GM12878 (cell line): ENCODE results near the gene NDUFA11. TPM values are rescaled to one million over a fixed set of nuclear protein-coding genes. Genes with fewer than 3 reads are reported as not detected.
A peak's percentile ranks its signal among the peaks of the same experiment; 100 is the strongest.

Experiments used
- ATAC-seq: fragments of 200-7000 bp; cut with Tn5 transposase; 3 replicates; pipeline ENCODE4 v1.9.1; 2020; ENCODE audit warnings: mild to moderate bottlenecking, moderate library complexity
- Bru-seq: library from RNA; stranded (reverse); fragments of 400-500 nt; gene quantifications from one replicate; lab custom pipeline; 2021; lab: Mats Ljungman, UMichigan
- BruChase-seq, 2 experiments: library from RNA; stranded (reverse); fragments of 400-500 nt; gene quantifications; one replicate each; lab custom pipeline; 2021; lab: Mats Ljungman, UMichigan
- BruUV-seq: library from RNA; stranded (reverse); fragments of 400-500 nt; replicated peaks from 2 replicates; lab custom pipeline; 2021; lab: Mats Ljungman, UMichigan
- CTCF ChIA-PET: fragments of 300-600 bp; sonication (Branson Sonifier 250); formaldehyde crosslinking; extraction: SDS; loops from one replicate; lab custom pipeline; 2021; ENCODE audit warnings: inconsistent platforms; lab: Yijun Ruan, JAX
- POLR2A ChIA-PET: fragments of 350-600 bp; formaldehyde crosslinking; extraction: SDS; loops from one replicate; lab custom pipeline; 2021; ENCODE audit warnings: inconsistent platforms; lab: Charles Lee
- RAD21 ChIA-PET: fragments of 300-600 bp; sonication (Branson Sonifier 250); formaldehyde crosslinking; loops from one replicate; lab custom pipeline; 2023; ENCODE audit warnings: antibody characterized with exemption; ENCODE audit not compliant: unreplicated experiment; lab: Charles Lee
- SMC1A ChIA-PET: fragments of 300-600 bp; sonication (Branson Sonifier 250); formaldehyde crosslinking; loops from one replicate; lab custom pipeline; 2023; ENCODE audit not compliant: unreplicated experiment, uncharacterized antibody; lab: Charles Lee
- DNase-seq: peaks from one replicate; pipeline ENCODE4 v3.0.0-alpha.2; 2011; ENCODE audit warnings: low read depth, low spot score
- FAIRE-seq: peaks from 3 replicates; lab custom pipeline; 2011; peaks lifted over from hg19 to GRCh38; lab: Jason Lieb, UNC
- H2AFZ ChIP-seq: 2 replicates; pipeline ENCODE4 v1.6.0; 2011; ENCODE audit warnings: low read depth, low read length, control low read depth; ENCODE audit not compliant: control insufficient read depth
- H3K27ac ChIP-seq: 2 replicates; pipeline ENCODE4 v1.5.1; 2011; ENCODE audit warnings: control low read depth; ENCODE audit not compliant: control insufficient read depth, insufficient read depth
- H3K27me3 ChIP-seq, 2 experiments: replicated peaks in 1 of 2; 2 replicates each; pipeline versions ENCODE4 v1.6.0 to v1.6.1; 2011; ENCODE audit warnings: low read length in 1 of 2; ENCODE audit not compliant: control insufficient read depth in 2 of 2, insufficient read depth in 2 of 2
- H3K36me3 ChIP-seq, 2 experiments: 2 replicates each; pipeline ENCODE4 v1.5.1; 2011; ENCODE audit warnings: low read length in 1 of 2; ENCODE audit not compliant: control insufficient read depth in 2 of 2, insufficient read depth in 2 of 2
- H3K4me1 ChIP-seq: 2 replicates; pipeline ENCODE4 v1.6.1; 2011; ENCODE audit warnings: mild to moderate bottlenecking, low read length, moderate library complexity, mixed read lengths; ENCODE audit not compliant: control insufficient read depth, insufficient read depth
- H3K4me2 ChIP-seq: 2 replicates; pipeline ENCODE4 v1.6.0; 2011; ENCODE audit warnings: control low read depth; ENCODE audit not compliant: control insufficient read depth, insufficient read depth
- H3K4me3 ChIP-seq: fragments of 200-600 bp; sonication (generic); 2 replicates; pipeline ENCODE4 v1.5.1; 2016
- H3K79me2 ChIP-seq: 2 replicates; pipeline ENCODE4 v1.6.0; 2011; ENCODE audit warnings: low read length; ENCODE audit not compliant: control insufficient read depth, insufficient read depth
- H3K9ac ChIP-seq: 2 replicates; pipeline ENCODE4 v1.8.0; 2011; ENCODE audit warnings: low read length, control low read depth, mixed read lengths; ENCODE audit not compliant: control insufficient read depth, insufficient read depth
- H3K9me3 ChIP-seq: replicated peaks from 3 replicates; pipeline ENCODE4 v1.5.1; 2011; ENCODE audit warnings: mild to moderate bottlenecking, low read length; ENCODE audit not compliant: control insufficient read depth, insufficient read depth
- H4K20me1 ChIP-seq: 2 replicates; pipeline ENCODE4 v1.6.0; 2011; ENCODE audit not compliant: control insufficient read depth, insufficient read depth
- CEBPZ ChIP-seq: fragments of 150-350 bp; IDR thresholded peaks from 2 replicates; pipeline ENCODE4 v1.6.1; 2016; ENCODE audit warnings: low read depth, low read length
- CHD1 ChIP-seq: IDR thresholded peaks from 2 replicates; pipeline ENCODE4 v1.6.1; 2012; ENCODE audit warnings: low read depth, low read length, improper control_type of control experiment
- DPF2 ChIP-seq: fragments of 450-650 bp; IDR thresholded peaks from 2 replicates; pipeline ENCODE4 v1.6.1; 2017; ENCODE audit warnings: mild to moderate bottlenecking
- IRF5 ChIP-seq: fragments of 450-650 bp; IDR thresholded peaks from 2 replicates; pipeline ENCODE4 v1.6.1; 2017; ENCODE audit warnings: borderline replicate concordance
- PRDM15 ChIP-seq: fragments of 450-650 bp; formaldehyde crosslinking; IDR thresholded peaks from 2 replicates; pipeline ENCODE4 v1.4.0; 2020; ENCODE audit warnings: mild to moderate bottlenecking, moderate library complexity
- USF2 ChIP-seq: IDR thresholded peaks from 2 replicates; pipeline ENCODE4 v1.6.1; 2011; ENCODE audit warnings: low read depth, low read length, improper control_type of control experiment, borderline replicate concordance
- WGBS: methylation state at CpG from one replicate; pipeline ENCODE4 v1.1.6; 2016; ENCODE audit warnings: low lambda C conversion rate; ENCODE audit not compliant: insufficient replicate concordance, insufficient coverage; ENCODE audit errors: missing lambda C conversion rate; 5-methylcytosine and 5-hydroxymethylcytosine counted together
- in situ Hi-C: fragments of 300-500 bp; cut with MboI; formaldehyde crosslinking; loops from 9 replicates; pipeline ENCODE4 v1.14.3; 2018; ENCODE audit warnings: mixed read lengths
- intact Hi-C: fragments of 100-400 bp; cut with micrococcal nuclease; formaldehyde crosslinking; loops from one replicate; pipeline ENCODE4 v1.14.2; 2022; ENCODE audit not compliant: unreplicated experiment
- long read RNA-seq, 2 experiments: library from polyadenylated mRNA; unstranded; transcript quantifications; one replicate each; pipeline ENCODE4 v2.0.0, GENCODE V29; 2019 to 2020
- polyA minus RNA-seq, 3 experiments: library from RNA; depleted of rRNA, polyadenylated mRNA; stranded (reverse); fragments of >200 nt; gene quantifications; 2 replicates each; pipeline ENCODE4 v1.2.3, GENCODE V29; 2011
- polyA plus RNA-seq, 11 experiments: library from polyadenylated mRNA; depleted of rRNA in 4 of 11; unstranded in 6 of 11; stranded (reverse) in 5 of 11; fragments of >200 nt; fragmentation: Nextera tagmentation in 4 of 11; fragmentation: Illumina TruSeq in 1 of 11; extraction: Ambion mirVana in 4 of 11; extraction: Trizol in 1 of 11; gene quantifications; 1 replicate in 1 of 11; 2 replicates in 10 of 11; pipeline versions ENCODE4 v1.2.1 to v1.2.3, GENCODE V29; 2011 to 2016; ENCODE audit warnings: inconsistent platforms in 2 of 11, missing spikeins in 2 of 11, low read depth in 1 of 11
- total RNA-seq, 4 experiments: library from RNA; depleted of rRNA in 3 of 4; stranded (reverse); fragments of >200 nt in 3 of 4; fragmentation: Illumina TruSeq in 1 of 4; extraction: Trizol in 1 of 4; gene quantifications; 2 replicates each; pipeline versions ENCODE4 v1.2.1 to v1.2.3, GENCODE V29; 2013 to 2021

Gene NDUFA11
- 35.6 and 42.7 TPM in 2 replicates for total RNA-seq (2013; cell fraction: nucleolus; rRNA removed)
- total RNA-seq (2014; rRNA removed) = 326 and 388 TPM in 2 replicates
- total RNA-seq (2014; rRNA removed; fragmentation: Illumina TruSeq; extraction: Trizol) = 164 and 181 TPM in 2 replicates
- 306 and 309 TPM in 2 replicates for total RNA-seq (2021)
- polyA plus RNA-seq (2011; ENCODE audit: low read depth) = 166 TPM
- 24.8 and 108 TPM in 2 replicates for polyA plus RNA-seq (2011; rRNA removed)
- polyA plus RNA-seq (2011; cell fraction: cytosol; rRNA removed) = 447 and 630 TPM in 2 replicates
- polyA plus RNA-seq (2011; cell fraction: nucleus; rRNA removed) = 193 and 244 TPM in 2 replicates
- polyA plus RNA-seq (2012) = 189 and 285 TPM in 2 replicates
- polyA plus RNA-seq (2014; fragmentation: Illumina TruSeq; extraction: Trizol) = 24.2 and 170 TPM in 2 replicates
- 100 to 1,000 TPM; 239 to 270 TPM for polyA plus RNA-seq (2014; fragmentation: Nextera tagmentation; extraction: Ambion mirVana)
- 343 and 398 TPM in 2 replicates for polyA plus RNA-seq (2014; rRNA removed)
- polyA plus RNA-seq (2016; fragmentation: Nextera tagmentation; extraction: Ambion mirVana) = 100 to 1,000 TPM; 596 to 600 TPM
- polyA minus RNA-seq (2011; rRNA and poly(A)+ RNA removed) = 22.4 and 50.2 TPM in 2 replicates
- polyA minus RNA-seq (2011; cell fraction: cytosol; rRNA and poly(A)+ RNA removed) = 18.2 and 24.5 TPM in 2 replicates
- 7.6 and 15.5 TPM in 2 replicates for polyA minus RNA-seq (2011; cell fraction: nucleus; rRNA and poly(A)+ RNA removed)
- percentile 69 among the genes with signal in this experiment for Bru-seq, nascent RNA
- BruChase-seq, experiment 1, labeled RNA remaining after a 6-hour chase = percentile 78 among the genes with signal in this experiment
- percentile 71 among the genes with signal in this experiment for BruChase-seq, experiment 2, labeled RNA remaining after a 2-hour chase
- long read RNA-seq, experiment 1, transcript NDUFA11-201 (4 exons, 539 nt) = major isoform, 169 of 179 reads
- long read RNA-seq, experiment 1, partial matches to known transcripts = 5 of 179 reads
- long read RNA-seq, experiment 1, other reads (novel, unspliced or antisense) = 3 of 179 reads
- long read RNA-seq, experiment 2, transcript NDUFA11-201 (4 exons, 539 nt) = major isoform, 168 of 173 reads
- long read RNA-seq, experiment 2, partial matches to known transcripts = 0 of 173 reads
- long read RNA-seq, experiment 2, other reads (novel, unspliced or antisense) = 1 of 173 reads

GRCh38 chr19:5903624-5904351, at the start of gene NDUFA11:
Gene NDUFA11 (minus strand): TSS chr19:5903790. CDS start chr19:5903708, 82 bp downstream.
- intact Hi-C loops (loop anchor here (2.0 kb wide), 1 partner anchor 113 kb away; the partner anchor contains the start of gene DUS3L), in situ Hi-C loops (no loop called here)
- CTCF ChIA-PET = interaction anchor here (0.9 to 3.1 kb wide), 8 partner anchors 11 to 214 kb away, joined by 3 to 17 read pairs (median 5); partner anchors contain the start of genes RANBP3 and RPL36
- FAIRE-seq (no peak), ATAC-seq (peak; percentile 71), DNase-seq (no peak)
- Histone ChIP-seq H3K9ac (peak within 1 kb of the TSS; percentile 100), H2AFZ (peak within 1 kb of the TSS; percentile 100), H3K79me2 (peaks cover 33% of the 10 kb centered on the region), H3K4me1 (peaks cover 9% of the 10 kb centered on the region), H3K4me2 (peak within 1 kb of the TSS; percentile 89), H3K9me3 (no peaks in the 10 kb centered on the region), H3K4me3 (peak within 1 kb of the TSS; percentile 95), H3K27ac (peak within 1 kb of the TSS; percentile 88), H3K27me3 (no peaks in the 10 kb centered on the region), H3K36me3 (peaks cover 0 to 5% of the 10 kb centered on the region in 2 experiments; a peak in 2 of 4 replicates), H4K20me1 (peaks cover 4% of the 10 kb centered on the region; the same call in 1 of the 2 replicates)
- POLR2A ChIA-PET = interaction anchor here (0.7 to 2.3 kb wide), 10 partner anchors 11 to 521 kb away, joined by 3 to 7 read pairs (median 4); partner anchors contain the start of genes ALKBH7, CATSPERD, DUS3L and KHSRP
- whole genome bisulfite sequencing = under 1% methylated on average over 57 of the region's 57 CpGs
- RAD21 ChIA-PET = interaction anchor here (0.6 to 2.5 kb wide), 6 partner anchors 12 to 1519 kb away, joined by 3 to 15 read pairs (median 3); partner anchors contain the start of genes NRTN and RPL36
- BruUV-seq = no TSS peak
- SMC1A ChIA-PET = interaction anchor here (0.8 to 2.6 kb wide), 4 partner anchors 65 to 119 kb away, joined by 3 to 13 read pairs (median 6); partner anchors contain the start of gene NRTN
- TF ChIP-seq PRDM15 (CRISPR knock-in tag) (no peak), DPF2 (0 out of 2 replicates have a peak, but pooled peaks have one; percentile 62), CEBPZ (no peak), CHD1 (no peak), USF2 (no peak), IRF5 (peak; percentile 86)
